HG03103 (cell line): ENCODE data around the gene MB21D2.

Experiments used
- ATAC-seq: cut with Tn5 transposase; IDR thresholded peaks from one replicate; pipeline ENCODE4 v1.9.1; 2021; ENCODE audit warnings: low read depth; ENCODE audit not compliant: unreplicated experiment

The MB21D2 gene

DNA sequence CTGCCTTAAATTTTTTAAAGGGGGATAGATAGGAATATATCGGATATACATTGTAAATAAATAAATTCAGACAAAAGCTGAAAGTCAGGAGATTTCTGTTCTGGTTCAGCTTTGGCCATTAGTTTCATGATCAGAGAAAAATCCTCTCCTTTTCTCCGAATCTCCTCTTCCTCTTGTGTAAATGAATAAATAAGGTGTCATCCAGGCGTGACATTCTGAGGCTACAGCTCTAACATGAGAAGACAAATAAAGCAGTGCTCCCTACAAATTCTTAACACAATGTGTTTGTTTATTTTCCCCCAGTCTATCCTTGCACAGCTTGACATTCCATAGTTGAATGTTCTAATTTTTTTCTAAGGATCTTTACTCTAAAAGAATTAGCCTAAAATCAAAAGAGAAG, 9.4 kb upstream of the MB21D2 start:
- no peak for ATAC-seq

DNA sequence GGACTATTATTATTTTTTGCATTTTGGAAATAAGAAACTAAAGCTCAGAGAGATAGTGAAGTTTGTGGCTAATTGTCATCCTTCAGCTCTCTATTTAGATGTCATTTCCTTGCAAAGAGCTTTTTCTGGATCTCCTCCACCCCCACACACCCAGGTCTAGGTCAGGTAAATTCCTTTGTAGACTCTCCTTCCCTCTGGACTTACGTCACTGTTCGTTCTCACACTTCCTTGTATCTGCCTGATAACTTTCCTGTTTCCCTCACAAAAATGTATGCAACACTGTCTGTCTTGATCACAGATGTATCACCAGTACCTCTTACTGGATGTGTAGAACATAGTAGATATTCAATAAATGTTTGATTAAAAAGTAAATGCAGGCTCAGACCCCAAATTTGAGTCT, 6.1 kb upstream of the MB21D2 start:
- no peak for ATAC-seq

DNA sequence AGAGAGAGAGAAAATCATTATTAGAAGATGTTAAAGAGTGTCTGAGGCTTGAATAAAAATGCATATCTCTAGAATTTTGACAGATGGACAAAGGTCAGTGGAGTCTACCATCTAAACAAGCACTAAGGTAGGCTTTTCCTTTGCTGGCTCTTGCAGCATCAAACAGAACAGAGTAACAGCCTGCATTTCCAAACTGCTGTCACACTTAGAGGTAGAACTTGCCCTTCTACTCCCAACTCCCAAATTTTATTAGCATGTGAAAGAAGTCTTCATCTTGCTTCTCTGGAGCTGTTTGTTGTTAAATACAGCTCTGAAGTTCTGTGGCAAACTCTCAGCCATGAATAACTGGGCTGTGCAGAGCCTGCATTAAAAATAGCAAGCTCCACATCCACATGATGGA, 4.1 kb upstream of the MB21D2 start:
- ATAC-seq, result no peak

DNA sequence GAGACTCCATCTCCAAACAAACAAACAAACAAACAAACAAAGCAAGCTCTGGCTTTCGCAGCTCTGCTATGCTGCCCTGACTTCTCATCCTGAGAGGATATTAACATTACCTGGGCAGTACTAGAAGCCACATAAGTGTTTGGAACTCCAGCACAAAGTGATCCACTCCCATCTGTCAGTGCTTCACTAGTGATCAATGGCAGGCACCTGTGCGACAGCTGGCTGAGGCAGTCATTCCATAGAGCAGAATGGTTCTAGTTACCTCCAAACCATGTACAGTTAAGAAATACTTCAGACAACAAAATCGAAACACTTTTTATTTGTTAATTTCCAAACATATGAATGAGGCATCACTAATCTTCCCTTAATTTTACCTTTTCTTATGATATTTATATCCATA, 2.8 kb upstream of the MB21D2 start:
- ATAC-seq, result no peak

DNA sequence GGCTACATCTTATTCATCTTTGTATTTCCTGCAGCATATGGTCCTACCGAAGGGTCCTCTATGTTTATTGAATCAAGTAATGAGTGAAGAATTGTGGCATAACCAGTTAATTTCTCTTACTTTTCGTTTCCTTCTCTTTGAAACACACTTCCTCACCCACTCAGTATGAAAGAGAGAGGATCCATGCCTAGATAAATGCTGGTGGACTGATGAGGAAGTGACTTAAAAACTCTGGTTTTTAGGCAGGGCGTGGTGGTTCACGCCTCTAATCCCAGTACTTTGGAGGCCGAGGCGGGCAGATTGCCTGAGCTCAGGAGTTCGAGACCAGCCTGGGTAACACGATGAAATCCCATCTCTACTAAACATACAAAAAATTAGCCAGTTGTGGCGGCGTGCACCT, 2.2 kb upstream of the MB21D2 start:
- ATAC-seq, result no peak

DNA sequence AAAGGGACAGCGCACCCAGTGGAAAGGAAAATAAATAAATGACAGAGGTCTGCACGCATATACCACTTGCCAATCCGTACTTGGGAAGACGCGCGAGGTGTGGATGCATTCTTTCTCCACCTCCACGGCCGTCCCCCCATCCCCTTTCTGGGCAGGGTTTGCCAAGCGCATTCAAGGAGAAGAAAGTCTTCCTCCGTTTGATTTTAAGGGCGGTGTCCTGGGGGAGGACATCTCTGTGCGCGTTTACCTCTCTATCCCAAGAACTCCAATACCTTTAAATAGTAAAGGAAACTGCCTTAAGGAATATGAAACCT, 576 bp upstream of the MB21D2 start:
- no peak for ATAC-seq

DNA sequence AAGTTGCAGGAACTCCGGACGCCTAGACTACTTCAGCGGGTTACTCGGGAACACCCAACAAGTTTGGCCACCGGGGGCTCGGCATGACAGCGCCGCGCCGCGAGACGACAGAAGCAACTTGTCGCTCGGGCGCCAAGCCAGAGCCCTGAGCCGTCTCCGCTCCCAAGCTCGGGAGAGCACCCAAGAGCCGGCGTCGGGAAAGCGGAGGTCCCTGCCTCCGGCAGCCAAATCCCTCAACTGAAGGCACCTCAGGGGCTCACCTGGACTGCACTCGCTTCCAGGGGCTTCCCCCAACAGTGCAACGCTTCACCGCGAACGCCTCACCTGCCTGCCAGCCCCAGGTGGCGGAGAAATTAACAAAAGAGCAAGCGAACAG, 640 bp downstream of the MB21D2 start:
- ATAC-seq, result no peak

DNA sequence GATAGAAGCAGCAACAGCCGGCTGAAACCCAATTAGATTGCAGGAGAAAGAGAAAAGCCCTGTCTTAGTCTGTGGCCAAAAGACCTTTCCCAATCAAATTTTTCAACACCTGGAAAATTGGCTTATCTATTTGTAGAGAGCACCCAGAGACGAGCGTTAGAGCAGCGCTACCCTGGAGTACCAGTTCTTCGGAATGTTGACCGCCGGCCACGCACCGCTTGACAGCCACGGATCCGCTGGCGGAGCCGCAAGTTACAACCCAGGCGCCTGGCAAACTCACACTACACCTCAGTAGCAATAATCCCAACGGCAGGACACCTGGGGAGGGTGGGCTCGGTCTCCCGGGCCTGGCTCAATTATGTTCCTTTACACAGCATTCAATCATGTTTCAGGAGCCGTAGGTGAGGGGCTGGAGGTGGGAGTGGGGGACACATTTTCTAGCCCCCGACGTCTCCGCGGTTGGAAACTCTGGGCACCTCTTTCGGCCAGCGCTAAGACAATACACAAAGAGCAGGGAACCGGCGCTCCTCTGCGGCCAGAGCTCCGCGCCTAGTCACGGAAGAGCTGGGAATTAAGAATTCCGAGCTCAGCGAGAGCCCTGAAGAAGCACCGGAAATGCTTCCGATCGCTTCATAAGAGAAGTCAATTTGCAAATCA, 1.2 kb downstream of the MB21D2 start:
- ATAC-seq, result no peak

DNA sequence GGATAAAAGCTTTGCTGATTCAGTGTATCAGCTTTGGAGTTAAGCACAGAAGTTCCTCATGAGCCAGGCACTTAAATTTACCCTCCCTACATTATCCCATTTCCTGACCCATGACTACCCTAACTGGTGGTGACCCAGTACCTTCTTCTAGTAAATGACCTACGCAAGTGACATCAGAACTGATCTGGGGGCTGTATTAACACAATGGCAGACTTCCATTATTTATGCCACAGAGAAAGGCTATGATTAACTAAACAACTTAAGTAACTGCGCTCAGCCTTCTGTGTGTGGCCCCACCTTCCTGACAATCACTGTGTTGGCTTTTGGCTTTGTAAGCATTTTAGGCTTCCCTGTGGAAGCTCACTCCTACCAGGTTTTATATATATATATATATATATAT, 1.9 kb downstream of the MB21D2 start:
- no peak for ATAC-seq

DNA sequence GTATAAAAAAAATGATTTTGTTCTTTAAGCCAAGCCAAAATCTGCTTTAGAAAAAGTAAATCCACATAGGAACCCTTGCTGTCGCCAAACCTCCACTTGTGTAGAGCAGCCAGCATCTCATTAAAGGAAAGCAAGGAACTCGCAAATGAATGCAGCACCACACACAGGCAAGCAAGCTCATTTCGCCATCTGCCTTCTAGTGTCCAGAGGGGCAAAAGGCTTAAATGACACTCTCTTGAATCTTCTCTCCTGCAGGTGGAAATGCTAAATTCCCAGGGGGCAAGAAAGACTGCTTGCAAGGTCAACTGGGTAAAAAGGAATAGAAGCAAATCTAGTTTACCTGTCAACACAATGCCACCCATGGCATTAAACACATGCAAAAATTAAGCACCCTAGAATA, 2.4 kb downstream of the MB21D2 start:
- ATAC-seq, result no peak

DNA sequence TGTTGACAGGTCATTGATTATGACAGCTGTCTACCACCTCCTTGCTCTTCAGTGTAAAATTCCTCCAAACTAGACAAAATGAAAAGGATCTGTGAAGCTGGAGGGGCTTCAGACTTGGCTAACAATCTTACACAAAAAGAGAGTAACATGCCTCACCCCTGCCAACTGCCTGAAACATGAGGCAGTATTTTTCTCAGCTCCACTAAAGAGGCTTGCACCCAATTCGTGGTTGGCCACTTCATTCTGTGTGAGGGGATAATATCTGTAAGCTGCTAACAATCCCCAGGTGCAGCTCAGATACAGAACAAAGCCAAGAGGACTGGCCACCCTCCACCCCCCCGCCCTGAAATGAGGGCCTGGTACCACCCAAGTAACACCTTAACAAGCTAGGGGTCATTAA, 2.8 kb downstream of the MB21D2 start:
- no peak for ATAC-seq

DNA sequence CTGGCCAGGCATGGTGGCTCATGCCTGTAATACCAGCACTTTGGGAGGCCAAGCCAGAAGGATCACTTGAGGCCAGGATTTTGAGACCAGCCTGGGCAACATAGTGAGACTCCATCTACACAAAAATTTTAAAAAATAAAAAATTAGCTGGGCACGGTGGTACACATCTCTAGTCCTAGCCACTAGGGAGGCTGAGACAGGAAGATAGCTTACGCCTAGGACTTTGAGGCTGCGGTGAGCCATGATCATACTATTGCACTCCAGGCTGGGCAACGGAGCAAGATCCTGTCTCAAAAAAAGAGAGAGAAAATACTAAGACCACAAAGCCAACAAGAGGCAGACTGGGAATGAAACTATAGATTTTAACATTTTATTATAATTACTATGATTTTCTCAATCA, 4.1 kb downstream of the MB21D2 start:
- ATAC-seq, result no peak

DNA sequence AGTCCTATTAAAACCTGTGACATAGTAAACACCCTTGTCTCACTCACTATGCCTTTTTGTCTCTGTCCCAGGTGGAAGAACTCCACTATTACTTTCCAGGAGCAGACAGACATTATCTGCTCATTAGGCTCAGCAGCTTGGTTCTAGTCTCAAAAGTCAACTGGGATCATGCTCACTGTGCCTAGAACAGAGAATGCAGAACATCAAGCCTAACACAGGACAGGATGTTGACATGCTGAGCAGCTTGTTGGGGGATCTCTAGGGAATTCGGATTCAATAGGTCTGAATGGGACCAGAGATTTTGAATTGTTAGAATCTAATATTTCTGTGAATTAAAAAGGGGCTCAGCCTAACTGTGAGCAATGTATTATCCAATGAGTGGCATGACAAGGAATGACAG, 6.4 kb downstream of the MB21D2 start:
- ATAC-seq, result no peak

DNA sequence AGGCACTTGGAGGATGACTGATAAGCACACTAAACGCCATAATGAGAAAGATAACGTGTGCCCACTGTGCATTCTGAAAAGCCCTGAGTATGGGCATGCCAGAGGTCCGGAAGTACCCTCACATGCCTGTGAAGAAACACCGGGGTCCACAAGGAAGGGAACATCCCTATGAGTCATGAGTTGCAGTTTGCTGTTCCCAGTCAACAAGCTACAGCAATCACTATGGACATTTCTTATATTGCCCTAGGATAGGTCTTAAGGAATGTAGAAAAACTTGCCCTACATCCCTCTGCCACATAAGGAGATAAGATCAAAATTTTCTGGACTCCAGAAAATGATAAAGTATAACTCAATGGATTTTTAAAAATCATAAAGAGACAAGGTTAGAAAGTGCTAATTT, 9.9 kb downstream of the MB21D2 start:
- no peak for ATAC-seq

DNA sequence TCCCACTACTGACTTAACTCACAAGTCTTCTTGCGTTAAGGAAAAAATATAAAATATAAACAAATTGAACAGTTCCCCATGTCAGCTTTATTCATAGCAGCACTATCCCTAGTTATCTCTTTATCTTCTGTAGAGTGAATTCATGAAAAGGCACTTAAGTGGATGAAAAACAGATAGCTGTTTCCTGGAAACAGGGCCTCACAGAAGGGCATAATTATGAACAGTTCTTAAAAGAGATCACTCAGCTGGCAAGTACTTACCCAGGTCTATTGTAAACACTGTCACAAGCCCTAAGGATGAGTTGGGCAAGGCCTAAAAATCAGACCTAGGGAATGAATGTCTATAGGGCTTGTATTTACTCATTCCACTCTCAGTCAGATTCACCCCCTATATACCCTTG, 10.7 kb downstream of the MB21D2 start:
- ATAC-seq, result no peak

DNA sequence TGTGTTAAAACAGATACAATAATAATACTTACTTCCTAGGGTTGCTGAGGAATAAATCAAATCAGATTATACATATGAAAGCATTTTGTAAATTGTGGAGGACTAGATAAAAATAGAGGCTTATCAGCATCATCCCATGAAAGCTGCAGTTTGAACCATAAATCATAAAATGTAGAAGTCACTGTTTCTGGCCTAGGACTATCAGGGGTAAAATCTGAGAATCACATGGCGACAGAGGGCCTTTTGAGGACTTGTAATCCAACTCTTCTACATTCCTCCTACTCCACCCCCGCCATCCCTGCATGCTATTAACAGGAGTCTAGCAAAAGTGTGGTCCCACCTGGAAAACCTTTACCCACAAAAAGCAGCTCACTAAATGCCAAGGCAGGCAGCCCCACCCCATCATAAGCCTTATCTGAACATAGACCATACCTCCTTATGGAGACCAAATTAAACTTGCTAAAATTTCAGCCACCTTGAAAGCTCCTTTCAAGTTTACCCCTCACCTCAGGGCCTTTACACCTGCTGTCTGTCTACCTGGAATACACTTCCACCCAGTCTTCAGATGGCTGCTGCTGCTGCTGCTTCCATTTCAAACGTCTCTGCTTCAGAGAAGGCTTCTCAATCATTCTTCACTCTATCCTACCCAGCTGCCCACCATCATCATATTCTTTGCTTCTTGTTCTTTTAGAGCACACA, 11.5 kb downstream of the MB21D2 start:
- no peak for ATAC-seq

DNA sequence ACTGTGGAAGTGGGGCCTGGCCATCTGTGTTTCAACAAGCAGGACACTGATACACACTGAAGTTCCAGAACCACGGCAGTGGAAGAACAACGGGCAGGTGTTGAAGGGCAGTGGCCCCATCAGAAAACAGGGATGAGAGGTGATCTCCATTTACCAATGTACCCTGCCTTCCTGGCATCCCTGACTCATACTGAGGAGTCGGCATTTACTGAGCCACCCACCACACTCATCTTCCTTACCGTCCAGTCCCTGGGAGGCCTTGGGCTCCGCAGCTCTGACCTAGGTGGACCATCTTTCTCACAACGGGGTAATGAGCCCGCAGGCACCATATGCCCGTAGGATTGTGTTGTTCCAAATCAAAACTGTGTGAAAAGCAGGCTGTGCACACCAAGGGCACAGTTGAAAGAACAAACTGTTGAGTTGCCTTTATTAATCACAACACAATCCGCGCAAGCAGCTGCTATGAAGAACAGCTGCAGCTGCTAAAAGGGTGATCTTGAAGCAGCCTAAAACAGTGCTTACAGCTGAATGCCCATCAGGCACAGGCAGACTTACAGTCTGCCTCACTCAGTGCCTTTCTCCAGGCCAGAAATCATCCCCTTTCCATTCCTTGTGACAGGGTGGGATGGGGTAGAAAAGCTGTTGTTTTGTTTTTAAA, 12.9 kb downstream of the MB21D2 start:
- no peak for ATAC-seq

DNA sequence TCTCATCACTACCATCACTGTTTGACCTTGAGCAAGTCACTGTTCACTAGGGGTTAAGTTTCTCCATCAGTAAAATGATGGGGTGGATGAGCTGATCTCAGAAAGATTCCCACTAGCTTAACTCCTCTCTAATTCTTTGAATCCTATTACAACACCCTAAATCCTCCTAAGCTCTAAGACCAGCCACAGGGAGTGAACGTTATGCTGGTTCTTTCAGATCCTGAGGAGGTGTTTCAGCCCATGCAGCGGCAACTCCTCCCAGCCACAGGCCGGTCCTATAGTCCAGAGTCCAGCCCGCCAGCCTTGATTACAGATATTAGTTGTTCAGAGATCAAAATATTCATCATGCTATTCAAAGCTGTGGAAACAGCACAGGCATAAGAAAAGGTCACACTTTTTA, 15.1 kb downstream of the MB21D2 start:
- ATAC-seq, result no peak

DNA sequence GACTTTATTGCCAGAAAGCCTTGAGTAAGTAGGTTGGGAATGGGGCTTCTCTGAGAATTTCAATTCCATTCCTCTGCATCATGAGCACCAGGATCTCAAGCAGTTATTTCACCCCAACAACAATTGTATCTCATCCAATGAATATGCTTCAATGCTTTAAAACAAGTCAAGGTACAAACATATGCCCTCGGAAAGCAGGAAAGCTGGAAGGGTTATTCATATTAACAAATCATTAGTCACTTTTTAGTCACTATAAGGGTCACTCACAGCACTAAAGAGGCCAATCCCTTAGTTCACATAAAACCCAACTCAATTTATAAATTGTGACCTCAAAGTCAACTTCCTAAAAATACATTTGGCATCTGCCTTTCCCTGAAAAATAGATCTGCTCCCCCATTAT, 16.2 kb downstream of the MB21D2 start:
- ATAC-seq, result no peak

DNA sequence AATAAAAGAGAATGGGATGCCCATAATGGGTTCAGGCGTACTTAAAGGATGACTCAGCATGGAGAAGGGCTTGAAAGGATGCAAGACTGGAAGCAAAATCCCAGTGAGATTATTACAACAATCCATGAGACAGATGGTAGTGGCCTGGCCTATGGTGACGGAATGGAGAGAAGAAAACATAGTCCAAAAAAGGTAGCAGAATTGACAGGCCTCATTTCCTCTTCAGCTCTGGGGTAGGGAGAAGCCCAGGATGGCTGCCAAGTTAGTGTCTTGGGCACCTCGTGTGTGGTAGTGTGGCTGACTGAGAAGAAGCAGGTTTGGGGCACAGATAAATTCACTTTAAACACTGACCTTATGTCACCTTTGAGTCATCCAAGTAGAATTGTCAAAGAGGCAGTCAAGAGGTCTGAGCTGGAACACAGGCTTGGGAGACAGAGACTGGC, 18.1 kb downstream of the MB21D2 start:
- ATAC-seq, result no peak

DNA sequence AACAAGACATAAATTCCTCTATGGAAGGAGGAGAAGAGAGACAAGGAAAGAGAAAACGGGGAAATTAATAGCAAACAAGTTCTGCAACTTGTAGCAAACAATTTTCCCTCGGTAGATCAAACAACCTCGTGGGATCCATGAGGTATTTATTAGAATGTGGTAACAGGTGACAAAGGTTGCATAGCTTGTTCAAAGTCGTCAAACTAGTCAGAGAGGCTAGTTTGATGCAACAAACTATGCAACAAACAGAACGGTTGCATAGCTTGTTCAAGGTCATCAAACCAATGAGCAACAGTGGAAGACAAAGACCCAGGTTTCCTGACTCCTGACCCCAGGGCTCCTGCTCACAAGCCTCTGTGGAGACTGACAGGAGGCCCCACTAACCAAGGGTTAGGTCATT, 20.7 kb downstream of the MB21D2 start:
- no peak for ATAC-seq

DNA sequence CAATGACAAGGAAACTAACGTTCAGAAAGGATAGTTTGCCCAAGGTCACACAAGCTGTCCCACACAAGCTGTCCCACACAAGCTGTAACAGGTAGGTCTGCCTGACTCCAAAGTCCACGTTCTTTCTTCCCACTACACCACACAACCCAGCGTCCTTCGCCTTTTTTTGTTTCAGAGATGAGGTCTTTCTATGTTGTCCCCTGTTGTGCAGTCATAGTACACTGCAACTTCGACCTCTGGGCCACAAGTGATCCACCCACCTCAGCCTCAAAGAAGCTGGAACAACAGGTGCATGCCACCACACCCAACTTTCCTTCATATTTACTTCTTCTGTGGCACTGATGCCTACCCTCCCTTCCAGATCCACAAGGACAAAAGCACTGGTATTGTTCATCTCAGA, 21.4 kb downstream of the MB21D2 start:
- no peak for ATAC-seq
